HepG2 (cell line): ENCODE data around the gene SYP. TPM values are rescaled to one million over a fixed set of nuclear protein-coding genes. Genes with fewer than 3 reads are reported as not detected.
A peak's percentile ranks its signal among the peaks of the same experiment; 100 is the strongest.

Source experiments
- CENPX ChIP-seq: sonication (generic); formaldehyde crosslinking; IDR thresholded peaks from 2 replicates; pipeline ENCODE4 v1.9.0; 2021; ENCODE audit warnings: mild to moderate bottlenecking, missing genetic modification reagents, moderate library complexity
- FOXP1 ChIP-seq, 2 experiments: fragments of 450-650 bp in 1 of 2; IDR thresholded peaks; 2 replicates each; pipeline ENCODE4 v1.6.1; 2017 to 2018; ENCODE audit warnings: antibody characterized with exemption in 1 of 2
- HES4 ChIP-seq: sonication (generic); formaldehyde crosslinking; IDR thresholded peaks from 2 replicates; pipeline ENCODE4 v1.9.0; 2021; ENCODE audit warnings: mild to moderate bottlenecking, missing genetic modification reagents, borderline replicate concordance
- ISX ChIP-seq: sonication (generic); formaldehyde crosslinking; conservative IDR thresholded peaks from 2 replicates; pipeline ENCODE4 v1.5.0; 2020; ENCODE audit warnings: missing genetic modification reagents
- NR0B2 ChIP-seq: sonication (generic); formaldehyde crosslinking; IDR thresholded peaks from 2 replicates; pipeline ENCODE4 v1.4.0; 2020; ENCODE audit warnings: mild to moderate bottlenecking, missing genetic modification reagents
- ONECUT2 ChIP-seq: sonication (generic); formaldehyde crosslinking; IDR thresholded peaks from 2 replicates; pipeline ENCODE4 v1.4.0; 2020; ENCODE audit warnings: missing genetic modification reagents
- PHF5A ChIP-seq: IDR thresholded peaks from one replicate; pipeline ENCODE4 v1.6.1; 2018; ENCODE audit warnings: low read depth, missing genetic modification reagents; ENCODE audit not compliant: unreplicated experiment
- POLR2AphosphoS5 ChIP-seq: IDR thresholded peaks from 2 replicates; pipeline ENCODE4 v1.6.1; 2012; ENCODE audit warnings: low read depth, low read length
- PRMT3 ChIP-seq: sonication (generic); formaldehyde crosslinking; IDR thresholded peaks from 2 replicates; pipeline ENCODE4 v1.8.1; 2022; ENCODE audit warnings: low read depth, mild to moderate bottlenecking, moderate library complexity, missing genetic modification reagents, borderline replicate concordance
- SAFB2 ChIP-seq: sonication (generic); formaldehyde crosslinking; IDR thresholded peaks from 2 replicates; pipeline ENCODE4 v1.5.1; 2020; ENCODE audit warnings: missing genetic modification reagents, low read depth, mild to moderate bottlenecking, borderline replicate concordance
- SNAPC5 ChIP-seq: sonication (generic); formaldehyde crosslinking; IDR thresholded peaks from 2 replicates; pipeline ENCODE4 v1.8.1; 2023; ENCODE audit warnings: mild to moderate bottlenecking, missing genetic modification reagents, borderline replicate concordance
- SRSF9 ChIP-seq: fragments of 200-400 bp; formaldehyde crosslinking; IDR thresholded peaks from 2 replicates; pipeline ENCODE4 v1.6.1; 2018; ENCODE audit warnings: borderline replicate concordance, mild to moderate bottlenecking, low read depth, low read length; ENCODE audit not compliant: insufficient read depth, poor library complexity, severe bottlenecking
- SYNCRIP ChIP-seq: fragments of 200-400 bp; formaldehyde crosslinking; IDR thresholded peaks from 2 replicates; pipeline ENCODE4 v1.6.1; 2018; ENCODE audit warnings: mild to moderate bottlenecking, low read depth, low read length; ENCODE audit not compliant: insufficient read depth
- TBX3 ChIP-seq: fragments of 450-650 bp; IDR thresholded peaks from 2 replicates; pipeline ENCODE4 v1.6.1; 2017; ENCODE audit warnings: antibody characterized with exemption, mild to moderate bottlenecking, inconsistent platforms, borderline replicate concordance
- YEATS4 ChIP-seq: sonication (generic); formaldehyde crosslinking; IDR thresholded peaks from 2 replicates; pipeline ENCODE4 v1.4.0; 2020; ENCODE audit warnings: missing genetic modification reagents, borderline replicate concordance
- ZNF280D ChIP-seq: sonication (generic); formaldehyde crosslinking; IDR thresholded peaks from 2 replicates; pipeline ENCODE4 v1.5.1; 2020; ENCODE audit warnings: mild to moderate bottlenecking, missing genetic modification reagents
- polyA plus RNA-seq, 8 experiments: library from polyadenylated mRNA; depleted of rRNA in 3 of 8; stranded (reverse) in 7 of 8; unstranded in 1 of 8; fragments of >200 nt; fragmentation: Illumina TruSeq in 4 of 8; extraction: Trizol in 4 of 8; gene quantifications; 2 replicates each; pipeline versions ENCODE4 v1.2.1 to v1.2.3, GENCODE V29; 2011 to 2016; ENCODE audit warnings: low read depth in 4 of 8, missing spikeins in 1 of 8, mixed read lengths in 1 of 8; ENCODE audit not compliant: insufficient read depth in 1 of 8
- total RNA-seq, 5 experiments: library from RNA; depleted of rRNA; stranded (reverse); fragments of >200 nt; fragmentation: Illumina TruSeq; extraction: Trizol; gene quantifications; 2 replicates each; pipeline ENCODE4 v1.2.3, GENCODE V29; 2016; ENCODE audit warnings: low read depth in 1 of 5
- TF ChIP-seq, protein P1 (sequence below): IDR thresholded peaks from 2 replicates; pipeline ENCODE4 v1.6.1; 2016; ENCODE audit warnings: low read depth, missing genetic modification reagents, missing compliant biosample characterization
- TF ChIP-seq, protein P2 (sequence below): sonication (generic); formaldehyde crosslinking; IDR thresholded peaks from 2 replicates; pipeline ENCODE4 v1.4.0; 2020; ENCODE audit warnings: mild to moderate bottlenecking, missing genetic modification reagents

Gene SYP
- total and polyA plus RNA-seq, 2 of the 13 experiments (the other 11 are each of a cell fraction or from before 2014, with no cell fraction given) = 2.0 to 2.5 TPM

DNA sequence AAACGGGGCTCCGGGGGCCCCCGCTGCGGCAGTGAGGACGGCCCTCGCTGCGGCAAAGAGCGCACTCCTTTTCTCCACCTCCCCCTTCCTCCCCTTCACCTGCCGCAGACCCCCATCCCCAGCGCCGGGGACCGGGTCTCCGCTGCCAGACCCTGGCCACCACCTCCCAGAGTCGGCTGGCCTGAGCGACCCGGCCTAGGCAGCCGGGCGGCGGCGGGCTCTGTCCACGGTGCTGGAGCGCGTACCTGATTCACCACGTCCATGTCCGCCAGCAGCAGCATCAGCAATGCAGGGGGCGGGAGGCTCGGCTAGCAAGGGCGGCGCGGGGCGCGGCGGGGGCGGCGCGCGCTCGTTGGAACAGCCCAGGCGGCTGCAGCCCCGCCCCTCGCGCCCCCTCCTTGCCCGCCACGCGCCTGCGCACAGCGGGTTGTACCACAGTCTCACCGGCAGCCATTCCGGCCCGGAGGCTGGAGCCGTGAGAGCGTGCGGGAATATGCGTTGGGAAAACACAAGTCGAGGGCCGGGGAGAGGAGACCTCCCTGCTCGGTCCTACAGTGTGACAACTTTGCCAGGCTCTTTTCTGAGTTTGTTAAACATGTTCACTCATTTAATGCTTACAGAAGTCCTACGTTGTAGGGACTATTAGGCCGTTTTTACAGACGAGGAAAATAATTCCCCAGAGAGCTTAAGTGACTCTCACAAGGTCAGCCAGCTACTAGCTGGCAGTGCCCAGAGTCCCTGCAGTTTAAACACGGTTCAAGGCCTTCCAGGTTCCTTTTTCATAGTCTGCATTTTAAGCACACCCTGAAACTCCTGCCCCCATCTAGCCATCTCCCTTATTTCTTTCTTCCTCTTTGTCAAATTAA lies at the start of gene SYP (continued):
- TF ChIP-seq, protein P1, sequence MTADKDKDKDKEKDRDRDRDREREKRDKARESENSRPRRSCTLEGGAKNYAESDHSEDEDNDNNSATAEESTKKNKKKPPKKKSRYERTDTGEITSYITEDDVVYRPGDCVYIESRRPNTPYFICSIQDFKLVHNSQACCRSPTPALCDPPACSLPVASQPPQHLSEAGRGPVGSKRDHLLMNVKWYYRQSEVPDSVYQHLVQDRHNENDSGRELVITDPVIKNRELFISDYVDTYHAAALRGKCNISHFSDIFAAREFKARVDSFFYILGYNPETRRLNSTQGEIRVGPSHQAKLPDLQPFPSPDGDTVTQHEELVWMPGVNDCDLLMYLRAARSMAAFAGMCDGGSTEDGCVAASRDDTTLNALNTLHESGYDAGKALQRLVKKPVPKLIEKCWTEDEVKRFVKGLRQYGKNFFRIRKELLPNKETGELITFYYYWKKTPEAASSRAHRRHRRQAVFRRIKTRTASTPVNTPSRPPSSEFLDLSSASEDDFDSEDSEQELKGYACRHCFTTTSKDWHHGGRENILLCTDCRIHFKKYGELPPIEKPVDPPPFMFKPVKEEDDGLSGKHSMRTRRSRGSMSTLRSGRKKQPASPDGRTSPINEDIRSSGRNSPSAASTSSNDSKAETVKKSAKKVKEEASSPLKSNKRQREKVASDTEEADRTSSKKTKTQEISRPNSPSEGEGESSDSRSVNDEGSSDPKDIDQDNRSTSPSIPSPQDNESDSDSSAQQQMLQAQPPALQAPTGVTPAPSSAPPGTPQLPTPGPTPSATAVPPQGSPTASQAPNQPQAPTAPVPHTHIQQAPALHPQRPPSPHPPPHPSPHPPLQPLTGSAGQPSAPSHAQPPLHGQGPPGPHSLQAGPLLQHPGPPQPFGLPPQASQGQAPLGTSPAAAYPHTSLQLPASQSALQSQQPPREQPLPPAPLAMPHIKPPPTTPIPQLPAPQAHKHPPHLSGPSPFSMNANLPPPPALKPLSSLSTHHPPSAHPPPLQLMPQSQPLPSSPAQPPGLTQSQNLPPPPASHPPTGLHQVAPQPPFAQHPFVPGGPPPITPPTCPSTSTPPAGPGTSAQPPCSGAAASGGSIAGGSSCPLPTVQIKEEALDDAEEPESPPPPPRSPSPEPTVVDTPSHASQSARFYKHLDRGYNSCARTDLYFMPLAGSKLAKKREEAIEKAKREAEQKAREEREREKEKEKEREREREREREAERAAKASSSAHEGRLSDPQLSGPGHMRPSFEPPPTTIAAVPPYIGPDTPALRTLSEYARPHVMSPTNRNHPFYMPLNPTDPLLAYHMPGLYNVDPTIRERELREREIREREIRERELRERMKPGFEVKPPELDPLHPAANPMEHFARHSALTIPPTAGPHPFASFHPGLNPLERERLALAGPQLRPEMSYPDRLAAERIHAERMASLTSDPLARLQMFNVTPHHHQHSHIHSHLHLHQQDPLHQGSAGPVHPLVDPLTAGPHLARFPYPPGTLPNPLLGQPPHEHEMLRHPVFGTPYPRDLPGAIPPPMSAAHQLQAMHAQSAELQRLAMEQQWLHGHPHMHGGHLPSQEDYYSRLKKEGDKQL (CRISPR knock-in tag) = no peak
- TF ChIP-seq PHF5A (CRISPR knock-in tag) (no peak), ONECUT2 (CRISPR knock-in tag) (no peak), CENPX (CRISPR knock-in tag) (no peak), NR0B2 (peak; percentile 79; the same call in 1 of the 2 replicates), YEATS4 (CRISPR knock-in tag) (peak; percentile 77; the same call in 1 of the 2 replicates), SYNCRIP (no peak), SRSF9 (no peak), HES4 (CRISPR knock-in tag) (peak; percentile 96), FOXP1 (IDR thresholded peaks at IDR 0.05) (no peak), FOXP1 (CRISPR knock-in tag; IDR thresholded peaks at IDR 0.05) (no peak), ISX (0 out of 2 replicates have a peak, but pooled peaks have one; percentile 51), POLR2AphosphoS5 (peak; percentile 82), SAFB2 (CRISPR knock-in tag) (peak; percentile 63; the same call in 1 of the 2 replicates), TBX3 (no peak), ZNF280D (CRISPR knock-in tag) (no peak), PRMT3 (peak; percentile 84; the same call in 1 of the 2 replicates), SNAPC5 (CRISPR knock-in tag) (no peak)
- TF ChIP-seq, protein P2, sequence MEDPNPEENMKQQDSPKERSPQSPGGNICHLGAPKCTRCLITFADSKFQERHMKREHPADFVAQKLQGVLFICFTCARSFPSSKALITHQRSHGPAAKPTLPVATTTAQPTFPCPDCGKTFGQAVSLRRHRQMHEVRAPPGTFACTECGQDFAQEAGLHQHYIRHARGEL (CRISPR knock-in tag) = no peak
